HTERT RPE-1 (cell line): ENCODE results near the gene GRB10.
"Not testable (repeated sequence)": the region's sequence is repeated elsewhere in the genome, so short reads cannot be mapped to it uniquely, and the experiment has no call there.

Experiments used
- in situ Hi-C: fragments of 300-500 bp; cut with MboI; formaldehyde crosslinking; loops from 4 replicates; pipeline ENCODE4 v1.14.3; 2020; ENCODE audit warnings: low sequenced_read_pairs

GRB10 gene

DNA sequence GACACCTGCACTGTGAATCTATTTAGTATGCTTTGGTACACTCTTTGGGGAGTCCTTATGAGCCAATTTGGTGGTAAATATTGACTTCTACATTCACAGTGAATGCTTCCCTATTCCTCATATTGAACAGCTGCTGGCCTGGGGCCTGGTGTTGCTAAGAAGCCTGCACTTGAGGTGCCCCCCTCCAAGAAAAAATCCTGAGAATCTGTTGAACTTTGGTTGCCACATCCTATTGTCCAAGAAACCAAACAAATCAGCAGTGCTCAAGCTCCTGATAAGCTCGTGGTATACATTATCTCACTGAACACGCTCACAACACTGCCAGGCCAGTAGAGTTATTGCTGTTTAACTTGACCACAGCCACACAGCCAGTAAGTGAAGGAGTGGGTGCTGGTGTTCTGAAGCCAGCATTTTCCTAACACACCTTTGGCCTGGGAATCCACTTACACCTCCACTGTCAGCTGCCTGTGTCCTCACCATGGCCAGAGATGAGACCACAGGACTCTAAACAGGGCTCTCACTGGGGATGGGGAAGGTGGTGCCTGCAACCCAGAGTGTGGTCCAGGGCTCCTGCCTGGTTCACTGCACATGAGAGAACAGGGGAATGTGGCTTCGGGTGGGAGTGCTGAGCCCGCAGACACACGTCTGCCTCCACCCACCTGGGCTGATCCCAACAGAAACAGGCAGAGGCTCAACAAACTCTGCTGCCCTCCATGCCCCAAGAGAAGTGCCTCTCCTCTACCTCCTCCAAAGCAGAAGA lies 224.2 kb downstream of the GRB10 start:
- in situ Hi-C loops: no loop called here

DNA sequence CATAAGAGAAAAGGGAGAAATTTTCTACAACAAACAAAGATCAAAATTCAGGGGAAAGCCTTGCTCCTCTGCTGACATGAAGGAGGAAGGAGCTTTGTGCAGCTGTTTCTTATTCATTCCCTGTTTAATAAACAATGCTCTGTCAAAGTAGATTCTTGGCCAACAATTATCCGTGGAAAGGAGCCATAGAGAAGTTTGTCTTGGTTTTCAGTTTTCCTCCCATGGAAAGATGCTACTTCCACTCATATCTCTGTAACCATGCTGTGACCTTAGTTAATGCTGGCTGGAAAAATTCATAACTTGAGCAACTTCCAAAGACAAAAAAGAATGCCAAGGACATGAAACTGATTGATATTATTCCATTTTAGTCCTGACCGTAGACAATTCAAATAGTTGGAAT lies 225.6 kb downstream of the GRB10 start:
- in situ Hi-C loops: no loop called here

DNA sequence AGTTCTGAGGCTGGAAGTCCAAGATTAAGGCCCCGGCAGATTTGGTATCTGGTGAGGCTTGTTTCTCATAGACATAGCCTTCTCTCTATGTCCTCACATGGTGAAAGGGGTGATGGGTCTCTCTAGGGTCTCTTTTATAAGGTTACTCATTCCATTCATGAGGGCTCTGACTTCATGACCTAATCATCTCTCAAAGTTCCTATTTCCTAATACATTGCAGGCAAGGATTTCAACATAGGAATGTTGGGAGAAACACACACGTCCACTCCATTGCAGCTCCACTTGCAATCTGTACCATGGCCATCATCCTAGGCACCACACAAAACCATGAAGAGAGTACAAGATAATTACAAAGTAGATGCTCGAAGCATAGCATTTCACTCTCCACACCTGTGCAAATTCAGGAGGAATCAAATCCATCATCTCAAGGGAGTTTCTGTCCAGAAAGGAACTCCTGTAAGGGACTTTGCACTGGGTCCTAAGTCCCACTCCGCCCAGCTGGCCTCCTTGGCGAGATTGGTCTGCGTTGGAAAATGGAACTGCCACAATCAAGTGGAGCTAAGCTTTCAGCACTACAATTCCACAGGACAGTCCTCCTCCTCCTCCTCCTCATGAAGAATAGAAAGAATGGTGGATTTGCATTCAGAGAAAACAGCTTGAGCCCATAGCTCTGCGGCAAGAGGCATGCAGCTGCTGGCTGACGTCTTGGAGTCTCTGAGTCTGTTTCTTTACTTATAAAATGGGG lies 226.3 kb downstream of the GRB10 start:
- in situ Hi-C loops: no loop called here

DNA sequence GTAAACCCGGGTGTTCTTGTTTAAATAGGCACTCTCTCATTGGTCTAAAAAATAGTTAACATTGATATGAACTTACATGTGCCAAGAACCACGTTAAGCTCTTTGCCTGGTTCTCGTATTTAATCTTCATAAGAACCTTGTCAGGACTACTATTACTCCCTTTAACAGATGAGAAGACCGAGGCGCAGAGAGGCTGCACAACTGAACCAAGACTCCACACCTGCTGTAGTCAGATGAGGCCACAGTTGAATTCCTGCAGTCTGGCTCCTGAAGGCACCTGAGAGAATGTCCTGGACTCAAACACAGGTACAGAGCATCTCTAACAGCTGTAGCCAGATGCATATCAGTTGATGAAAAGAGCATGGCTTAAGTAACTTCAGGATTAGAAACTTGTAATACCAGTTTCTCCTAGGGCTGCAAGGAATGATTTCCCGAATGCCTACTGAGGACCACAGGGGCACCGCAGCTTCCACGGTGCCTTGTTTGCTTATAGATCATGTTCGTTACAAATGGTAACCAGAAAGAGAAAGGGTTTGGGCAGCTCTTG lies 227.0 kb downstream of the GRB10 start:
- in situ Hi-C loops: no loop called here

DNA sequence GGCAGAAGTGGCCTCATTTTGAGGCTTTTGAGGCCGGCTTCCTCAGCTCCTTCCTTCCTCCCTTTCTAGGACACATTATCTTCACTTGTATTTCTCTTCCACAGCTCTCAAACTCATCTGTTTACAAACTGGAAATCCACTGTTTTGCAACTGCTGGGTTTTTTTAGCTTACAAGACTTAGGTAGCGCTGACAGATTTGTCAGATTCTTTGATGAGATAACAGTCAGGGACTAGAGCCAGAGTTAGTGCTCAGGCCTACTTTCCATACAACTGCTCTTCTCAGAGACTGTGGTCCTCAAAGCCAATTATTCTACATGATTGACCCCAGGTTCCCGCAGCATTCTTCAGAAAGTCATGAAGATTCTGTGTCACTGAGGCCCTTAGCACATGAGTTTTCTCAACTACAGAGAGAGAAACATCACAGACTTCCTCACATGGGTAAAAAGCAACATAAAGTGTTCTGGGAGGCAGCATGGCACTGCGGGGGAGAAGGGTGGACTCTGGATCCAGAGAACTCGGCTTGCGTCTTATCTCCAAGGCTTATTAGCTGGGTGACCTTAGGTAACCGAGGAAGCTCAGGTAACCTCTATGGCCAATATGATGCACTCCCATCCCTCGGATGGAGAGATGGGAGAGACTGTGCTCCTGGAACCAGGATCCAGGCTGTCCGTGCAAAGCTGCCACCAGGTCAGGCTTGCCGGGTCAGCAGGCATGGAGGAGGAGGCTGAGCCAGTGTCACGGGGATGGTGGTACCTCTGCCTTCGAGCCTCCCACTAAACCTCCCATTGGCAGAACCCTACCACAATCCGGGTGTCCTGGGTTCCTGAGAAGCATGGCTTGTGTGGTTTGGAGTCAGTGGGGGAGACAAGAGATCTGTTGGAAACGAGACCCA lies 228.0 kb downstream of the GRB10 start:
- in situ Hi-C loops: no loop called here

DNA sequence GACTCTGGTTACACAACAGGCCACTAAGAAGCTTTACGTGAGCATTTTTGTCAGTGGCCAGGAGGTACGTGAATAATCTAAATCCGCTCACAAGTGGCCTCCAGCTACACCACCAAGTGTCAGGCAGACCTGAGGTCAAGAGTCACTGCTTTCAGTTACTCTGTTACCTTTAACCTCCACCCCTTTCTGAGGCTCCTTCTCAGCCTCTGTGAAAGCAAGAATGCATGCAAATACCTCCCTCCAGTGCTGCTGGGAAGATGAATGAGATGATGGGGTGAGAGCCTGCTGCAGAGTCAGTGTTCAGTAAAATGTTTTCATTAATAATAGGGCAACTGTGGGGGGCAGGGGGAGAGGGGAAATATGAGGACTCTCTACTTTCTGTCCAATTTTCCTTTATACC lies 228.7 kb downstream of the GRB10 start:
- in situ Hi-C loops: no loop called here

DNA sequence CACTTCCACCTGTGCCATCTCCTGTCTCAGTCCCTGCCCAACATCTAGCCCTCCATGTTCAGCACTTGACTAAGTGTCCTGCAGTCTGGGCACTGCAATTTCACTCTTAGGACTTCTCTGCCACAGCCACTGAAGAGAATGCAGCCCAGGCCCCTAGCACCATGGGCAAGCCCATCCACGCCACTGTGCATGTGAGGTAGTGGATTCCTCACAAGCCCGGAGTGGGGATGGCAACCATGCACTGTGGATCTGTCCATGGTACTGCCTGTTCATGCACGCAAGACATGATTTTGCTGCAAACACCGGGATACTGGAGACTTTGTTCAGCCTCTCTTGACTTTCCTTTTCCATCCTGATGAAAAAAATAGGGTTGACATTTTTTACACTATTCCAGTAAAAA lies 229.8 kb downstream of the GRB10 start:
- in situ Hi-C loops: no loop called here

DNA sequence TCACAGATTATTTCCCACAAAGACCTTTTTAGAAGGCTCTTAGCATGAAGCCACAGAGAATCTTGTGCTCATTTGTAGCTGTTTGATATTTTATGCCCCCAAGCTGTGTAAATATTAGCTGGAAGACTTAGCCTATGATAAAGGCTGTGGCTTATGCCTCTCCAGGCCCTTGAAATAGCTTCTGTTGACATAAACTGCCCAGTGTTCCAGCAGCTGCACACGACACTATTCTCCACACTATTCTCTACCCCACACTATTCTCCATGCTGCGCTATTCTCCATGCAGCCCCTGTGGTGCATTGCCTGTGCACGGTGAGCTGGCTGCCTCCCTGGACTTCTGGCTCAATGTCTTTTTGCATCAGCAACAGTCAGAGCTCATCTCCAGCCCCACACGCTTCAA lies 230.6 kb downstream of the GRB10 start:
- in situ Hi-C loops: no loop called here

DNA sequence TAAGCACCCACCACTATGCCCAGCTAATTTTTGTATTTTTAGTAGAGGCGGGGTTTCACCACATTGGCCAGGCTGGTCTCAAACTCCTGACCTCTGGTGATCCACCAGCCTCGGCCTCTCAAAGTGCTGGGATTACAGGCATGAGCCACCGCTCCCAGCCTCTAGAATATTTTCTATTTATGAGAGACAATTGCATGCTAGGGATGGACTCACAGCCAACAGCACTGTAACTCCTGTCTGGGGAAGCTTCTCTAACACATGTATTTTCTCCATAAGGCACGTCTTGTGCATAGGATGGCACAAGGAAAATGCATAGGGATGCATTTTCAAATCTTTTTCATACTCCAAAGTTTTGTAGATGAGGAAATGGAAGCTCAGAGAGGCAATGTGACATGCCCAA lies 237.1 kb downstream of the GRB10 start:
- in situ Hi-C loops: not testable (repeated sequence)

DNA sequence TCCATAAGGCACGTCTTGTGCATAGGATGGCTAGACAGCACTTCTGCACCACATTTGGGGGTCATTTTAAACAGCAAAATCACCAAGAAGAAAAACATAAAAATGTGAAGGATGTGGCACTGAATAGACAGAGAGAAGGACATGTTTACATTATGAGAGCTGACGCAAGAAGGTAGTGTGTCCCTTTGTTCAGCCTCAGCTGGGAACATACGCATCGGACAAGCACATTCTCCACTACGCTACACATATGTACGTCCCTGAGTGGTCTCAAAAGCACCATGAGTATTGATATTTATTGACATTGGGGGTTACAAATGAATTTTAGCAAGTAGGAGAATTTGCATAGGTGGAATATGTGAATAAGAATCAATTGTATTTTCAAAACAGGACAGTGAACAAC lies 237.7 kb downstream of the GRB10 start:
- in situ Hi-C loops: no loop called here

DNA sequence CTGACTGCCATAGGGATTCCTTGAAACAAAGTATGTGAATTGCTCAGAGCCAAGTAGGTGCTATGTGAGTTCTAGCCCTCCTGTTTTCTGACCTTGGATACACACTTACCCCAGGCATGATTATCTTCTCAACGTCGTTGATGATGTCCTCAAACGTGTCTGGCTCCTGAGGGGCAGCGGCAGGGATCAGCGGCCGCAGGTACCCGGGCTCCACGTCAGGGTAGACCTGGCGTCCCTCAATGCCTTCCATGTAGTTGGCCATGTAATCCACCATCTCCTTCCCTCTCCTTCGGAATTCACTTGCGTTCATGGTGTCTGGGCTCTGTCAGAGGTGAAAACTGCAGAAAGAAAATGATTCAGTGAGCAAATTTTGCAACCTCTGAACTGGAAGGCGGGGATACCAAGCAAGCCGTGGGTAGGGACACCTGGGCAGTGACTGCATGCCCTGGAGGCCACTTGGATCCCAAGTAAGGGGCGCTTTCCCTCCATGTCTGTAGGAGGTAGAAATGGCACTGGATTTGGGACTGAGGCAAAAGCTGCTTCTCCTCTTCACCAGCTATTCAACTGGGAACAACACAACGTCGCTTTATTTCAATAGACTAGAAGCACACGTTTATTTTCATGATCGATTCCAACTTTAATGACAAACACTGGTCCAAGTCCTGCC lies 238.8 kb downstream of the GRB10 start:
- in situ Hi-C loops: no loop called here

DNA sequence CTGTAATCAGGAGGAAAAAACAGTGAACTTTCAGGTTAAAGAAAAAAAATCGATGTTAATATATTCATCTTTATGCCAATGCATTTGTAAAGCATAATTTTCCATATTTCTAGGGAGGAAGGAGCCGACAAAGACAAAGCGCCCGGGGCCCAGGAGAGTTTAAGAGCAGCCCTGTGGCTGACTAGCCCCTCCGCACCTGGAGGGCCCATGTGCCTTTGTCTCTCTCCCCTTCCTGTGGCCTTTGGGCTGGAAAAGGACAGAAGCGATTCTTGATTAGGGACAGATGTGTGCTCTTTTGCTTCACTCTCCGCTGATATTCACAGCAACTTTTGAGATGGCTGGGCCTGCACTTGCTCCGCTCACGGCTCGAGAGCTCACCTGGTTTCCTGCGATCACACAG lies 240.6 kb downstream of the GRB10 start:
- in situ Hi-C loops: no loop called here

DNA sequence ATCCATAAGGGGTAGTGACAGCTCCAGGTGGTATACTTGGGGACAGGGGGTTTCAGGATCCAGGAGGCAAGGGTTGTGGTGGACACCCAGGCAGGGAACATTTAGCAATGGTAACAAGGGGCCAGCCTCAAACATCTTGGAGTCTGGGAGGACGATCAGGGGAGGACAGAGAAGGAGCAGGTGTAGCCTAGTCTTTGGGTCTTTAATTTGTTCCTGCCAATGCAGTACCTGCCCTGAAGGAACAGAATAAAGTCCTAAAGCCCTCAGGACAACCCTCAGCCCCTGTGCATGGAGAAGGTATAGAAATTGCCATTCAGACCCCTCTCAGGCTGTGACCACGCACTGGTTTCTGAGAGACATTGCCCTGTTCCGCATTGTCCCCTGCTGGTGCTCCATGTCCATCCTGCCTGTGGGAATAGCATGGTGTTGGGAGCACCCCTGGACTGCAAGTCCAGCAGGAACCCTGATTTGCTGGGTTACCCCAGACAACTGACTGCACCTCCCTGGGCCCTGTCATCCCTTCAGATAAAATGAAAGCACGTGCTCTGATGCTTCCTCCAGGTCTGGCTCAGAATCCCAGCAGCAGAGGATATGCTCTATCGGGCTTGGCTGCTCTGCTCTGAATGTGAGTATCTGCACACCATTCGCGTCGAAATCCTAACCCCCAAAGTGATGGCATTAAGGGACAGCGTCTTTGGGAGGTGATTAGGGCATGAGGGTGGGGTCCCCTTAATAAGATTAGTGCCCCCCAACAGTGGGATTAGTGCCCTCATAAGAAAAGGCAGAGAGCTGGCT lies 241.7 kb downstream of the GRB10 start:
- in situ Hi-C loops: no loop called here
